ENCODE measurements around the gene YY2.
"Not testable (repeated sequence)": the region's sequence is repeated elsewhere in the genome, so short reads cannot be mapped to it uniquely, and the experiment has no call there.

- TF ChIP-seq, protein P1, sequence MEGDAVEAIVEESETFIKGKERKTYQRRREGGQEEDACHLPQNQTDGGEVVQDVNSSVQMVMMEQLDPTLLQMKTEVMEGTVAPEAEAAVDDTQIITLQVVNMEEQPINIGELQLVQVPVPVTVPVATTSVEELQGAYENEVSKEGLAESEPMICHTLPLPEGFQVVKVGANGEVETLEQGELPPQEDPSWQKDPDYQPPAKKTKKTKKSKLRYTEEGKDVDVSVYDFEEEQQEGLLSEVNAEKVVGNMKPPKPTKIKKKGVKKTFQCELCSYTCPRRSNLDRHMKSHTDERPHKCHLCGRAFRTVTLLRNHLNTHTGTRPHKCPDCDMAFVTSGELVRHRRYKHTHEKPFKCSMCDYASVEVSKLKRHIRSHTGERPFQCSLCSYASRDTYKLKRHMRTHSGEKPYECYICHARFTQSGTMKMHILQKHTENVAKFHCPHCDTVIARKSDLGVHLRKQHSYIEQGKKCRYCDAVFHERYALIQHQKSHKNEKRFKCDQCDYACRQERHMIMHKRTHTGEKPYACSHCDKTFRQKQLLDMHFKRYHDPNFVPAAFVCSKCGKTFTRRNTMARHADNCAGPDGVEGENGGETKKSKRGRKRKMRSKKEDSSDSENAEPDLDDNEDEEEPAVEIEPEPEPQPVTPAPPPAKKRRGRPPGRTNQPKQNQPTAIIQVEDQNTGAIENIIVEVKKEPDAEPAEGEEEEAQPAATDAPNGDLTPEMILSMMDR (IDR thresholded peaks at IDR 0.05): not testable (repeated sequence)
- TF ChIP-seq POLR2AphosphoS5 (IDR thresholded peaks at IDR 0.05): not testable (repeated sequence)
Observed at GRCh38 chrX:21820170-21820569, 35.6 kb upstream of the YY2 start.

Measured in transverse colon (tissue), 4 donors.